HG03378 (cell line): ENCODE results near the gene INPP5A.
"Not testable (repeated sequence)": the region's sequence is repeated elsewhere in the genome, so short reads cannot be mapped to it uniquely, and the experiment has no call there.

Experiments used
- ATAC-seq: cut with Tn5 transposase; IDR thresholded peaks from one replicate; pipeline ENCODE4 v1.9.1; 2021; ENCODE audit warnings: mild to moderate bottlenecking, moderate library complexity; ENCODE audit not compliant: unreplicated experiment

INPP5A gene

GRCh38 chr10:132503581-132504421 lies 33.8 kb upstream of the INPP5A start:
- ATAC-seq = no peak

- ATAC-seq = no peak
These were observed 32.9 kb upstream of the INPP5A start for GRCh38 chr10:132504501-132505272.

DNA sequence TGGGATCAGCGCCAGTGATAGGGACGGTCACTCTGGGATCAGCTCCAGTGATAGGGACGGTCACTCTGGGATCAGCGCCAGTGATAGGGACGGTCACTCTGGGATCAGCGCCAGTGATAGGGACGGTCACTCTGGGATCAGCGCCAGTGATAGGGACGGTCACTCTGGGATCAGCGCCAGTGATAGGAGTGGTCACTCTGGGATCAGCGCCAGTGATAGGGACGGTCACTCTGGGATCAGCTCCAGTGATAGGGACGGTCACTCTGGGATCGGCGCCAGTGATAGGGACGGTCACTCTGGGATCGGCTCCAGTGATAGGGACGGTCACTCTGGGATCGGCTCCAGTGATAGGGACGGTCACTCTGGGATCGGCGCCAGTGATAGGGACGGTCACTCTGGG lies 32.0 kb upstream of the INPP5A start:
- not testable (repeated sequence) for ATAC-seq

DNA sequence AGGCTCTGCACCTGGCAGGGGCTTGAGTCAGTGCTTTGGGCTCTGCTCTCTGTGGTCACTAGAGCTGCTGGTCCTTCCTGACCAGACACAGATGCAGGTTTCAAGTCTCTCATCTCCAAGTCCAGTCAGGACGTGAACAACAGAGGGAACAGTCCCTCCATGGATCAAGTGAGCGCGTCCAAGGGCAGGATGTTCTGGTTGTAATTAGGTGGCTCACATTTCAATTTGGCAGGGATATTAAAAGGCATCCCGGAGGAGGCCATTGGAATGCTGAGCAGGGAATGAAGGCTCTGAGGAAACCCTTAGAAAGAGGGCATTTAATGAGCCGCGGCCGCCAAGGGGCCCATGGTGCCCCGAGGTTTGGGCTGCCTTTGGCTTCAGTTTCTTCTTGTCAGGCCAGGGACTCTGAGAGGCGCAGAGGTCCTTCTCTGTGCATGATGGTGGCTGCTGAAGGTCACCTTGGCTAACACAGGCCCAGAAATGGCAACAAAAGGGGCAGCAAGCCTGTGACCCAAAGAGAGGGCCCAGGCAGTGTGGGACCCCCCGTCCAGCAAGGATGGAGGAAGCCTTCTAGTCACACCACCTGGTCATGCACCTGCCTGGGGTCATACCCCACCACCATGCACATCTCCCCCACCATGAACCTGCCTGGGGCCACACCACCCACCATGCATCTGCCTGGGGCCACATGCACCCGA lies 30.7 kb upstream of the INPP5A start:
- ATAC-seq = no peak

DNA sequence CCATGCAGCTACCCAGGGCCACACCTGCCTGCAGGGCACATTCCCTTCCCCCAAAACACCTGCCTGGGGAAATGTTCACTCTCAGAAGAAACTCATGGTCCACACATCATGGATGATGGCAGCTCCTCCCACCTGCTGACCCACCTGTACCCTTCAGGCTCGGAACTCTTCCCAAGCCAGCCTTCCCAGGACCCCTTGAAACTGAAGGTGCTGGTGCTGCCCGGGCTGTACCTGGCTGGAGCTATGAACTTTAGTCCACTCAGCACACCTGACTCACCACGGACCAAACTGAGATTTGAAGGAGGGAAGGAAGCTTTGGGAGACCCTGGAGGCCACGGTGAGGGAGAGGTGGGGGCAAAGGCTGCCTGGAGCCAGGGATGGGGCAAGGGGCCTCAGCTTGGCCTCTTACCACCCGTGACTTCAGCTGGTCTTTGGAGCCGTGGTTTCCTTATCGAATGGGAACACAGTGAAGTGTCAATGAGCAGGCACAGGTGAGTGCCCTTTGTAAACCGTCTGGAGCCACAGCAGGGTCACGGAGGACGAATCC lies 30.1 kb upstream of the INPP5A start:
- ATAC-seq = no peak

- no peak for ATAC-seq
These were observed 29.6 kb upstream of the INPP5A start for GRCh38 chr10:132507956-132508490.

DNA sequence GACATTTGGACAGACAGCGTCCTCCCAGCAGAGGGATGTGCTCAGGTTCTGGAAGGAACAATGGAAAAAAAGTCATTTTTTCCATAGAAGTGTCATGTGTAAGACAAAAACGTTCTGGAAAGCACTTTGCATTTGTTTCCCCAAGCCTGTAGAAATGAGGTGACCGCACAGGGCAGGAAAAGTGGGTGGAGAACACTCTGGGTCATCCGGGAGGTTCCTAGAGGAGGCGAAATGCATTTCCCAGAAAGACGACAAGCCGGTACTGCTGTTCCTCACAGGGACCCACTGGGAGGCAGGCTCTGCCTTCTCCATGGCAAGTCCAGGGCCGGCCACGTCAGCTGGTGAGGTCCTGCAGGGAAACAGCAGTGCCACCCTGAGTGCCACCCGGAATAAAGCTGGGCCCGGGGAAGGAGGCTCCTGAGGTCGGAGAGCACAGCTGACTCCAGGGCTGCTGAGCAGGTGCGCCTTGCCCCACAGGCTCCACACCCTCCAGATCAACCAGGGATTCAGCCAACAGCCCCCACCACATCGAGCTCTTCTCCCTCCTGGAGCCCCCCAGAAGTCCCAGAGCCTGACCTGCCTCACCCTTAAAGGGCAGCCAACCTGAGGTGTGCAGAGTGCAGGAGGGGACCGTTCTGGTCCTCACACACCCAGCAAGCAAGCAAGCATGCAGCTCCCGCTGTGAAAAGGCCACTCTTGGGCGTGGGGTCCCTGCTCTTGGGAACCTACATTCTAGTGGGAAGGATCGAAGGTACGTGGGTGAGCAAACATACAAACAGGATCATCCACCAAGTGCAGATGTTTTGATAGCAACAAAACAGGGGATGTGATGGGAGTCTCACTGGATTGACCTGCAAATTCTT lies 28.8 kb upstream of the INPP5A start:
- ATAC-seq = no peak

GRCh38 chr10:132509506-132510173 lies 27.9 kb upstream of the INPP5A start:
- no peak for ATAC-seq

GRCh38 chr10:132510174-132510611 lies 27.4 kb upstream of the INPP5A start:
- no peak for ATAC-seq

DNA sequence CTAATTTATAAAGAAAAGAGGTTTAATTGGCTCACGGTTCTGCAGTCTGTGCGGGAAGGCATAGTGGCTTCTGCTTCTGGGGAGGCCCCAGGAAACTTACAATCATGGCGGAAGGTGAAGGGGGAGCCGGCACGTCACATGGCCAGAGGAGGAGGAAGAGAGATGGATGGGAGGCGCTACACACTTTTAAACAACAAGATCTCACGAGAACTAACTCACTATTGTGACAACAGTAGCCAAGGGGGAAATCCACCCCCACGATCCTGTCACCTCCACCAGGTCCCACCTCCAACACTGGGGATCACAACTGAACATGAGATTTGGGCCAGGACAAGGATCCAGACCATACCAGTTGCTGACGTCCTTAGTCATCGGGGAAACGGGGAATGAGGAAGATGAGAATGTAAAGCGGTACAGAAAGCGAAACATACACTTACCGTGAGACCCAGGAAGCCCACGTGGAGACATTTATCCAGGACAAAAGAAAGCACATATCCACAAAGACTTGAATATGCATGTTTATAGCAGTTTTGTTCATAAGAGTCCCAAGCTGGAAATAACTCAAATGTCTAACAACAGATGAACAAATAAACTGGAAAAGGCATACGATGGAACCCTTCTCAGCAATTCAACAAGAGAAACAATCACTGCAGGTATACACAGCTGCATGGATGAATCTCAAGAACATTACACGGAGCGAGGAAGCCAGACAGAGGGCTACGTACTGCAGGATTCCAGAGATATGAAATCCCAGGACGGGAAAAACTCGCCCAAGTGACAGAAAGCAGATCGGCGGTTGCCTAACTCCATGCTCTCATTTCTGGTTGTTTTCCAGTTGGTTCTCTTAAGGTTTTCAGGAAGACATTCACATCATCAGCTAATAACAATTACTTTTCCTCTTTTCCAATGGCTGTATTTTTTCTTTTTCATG lies 26.2 kb upstream of the INPP5A start:
- ATAC-seq = no peak

- ATAC-seq = no peak
These were observed 25.5 kb upstream of the INPP5A start for GRCh38 chr10:132512052-132512442.

GRCh38 chr10:132512693-132513345 lies 24.8 kb upstream of the INPP5A start:
- ATAC-seq = no peak

- ATAC-seq = no peak
These were observed 22.6 kb upstream of the INPP5A start for GRCh38 chr10:132514821-132515520.

DNA sequence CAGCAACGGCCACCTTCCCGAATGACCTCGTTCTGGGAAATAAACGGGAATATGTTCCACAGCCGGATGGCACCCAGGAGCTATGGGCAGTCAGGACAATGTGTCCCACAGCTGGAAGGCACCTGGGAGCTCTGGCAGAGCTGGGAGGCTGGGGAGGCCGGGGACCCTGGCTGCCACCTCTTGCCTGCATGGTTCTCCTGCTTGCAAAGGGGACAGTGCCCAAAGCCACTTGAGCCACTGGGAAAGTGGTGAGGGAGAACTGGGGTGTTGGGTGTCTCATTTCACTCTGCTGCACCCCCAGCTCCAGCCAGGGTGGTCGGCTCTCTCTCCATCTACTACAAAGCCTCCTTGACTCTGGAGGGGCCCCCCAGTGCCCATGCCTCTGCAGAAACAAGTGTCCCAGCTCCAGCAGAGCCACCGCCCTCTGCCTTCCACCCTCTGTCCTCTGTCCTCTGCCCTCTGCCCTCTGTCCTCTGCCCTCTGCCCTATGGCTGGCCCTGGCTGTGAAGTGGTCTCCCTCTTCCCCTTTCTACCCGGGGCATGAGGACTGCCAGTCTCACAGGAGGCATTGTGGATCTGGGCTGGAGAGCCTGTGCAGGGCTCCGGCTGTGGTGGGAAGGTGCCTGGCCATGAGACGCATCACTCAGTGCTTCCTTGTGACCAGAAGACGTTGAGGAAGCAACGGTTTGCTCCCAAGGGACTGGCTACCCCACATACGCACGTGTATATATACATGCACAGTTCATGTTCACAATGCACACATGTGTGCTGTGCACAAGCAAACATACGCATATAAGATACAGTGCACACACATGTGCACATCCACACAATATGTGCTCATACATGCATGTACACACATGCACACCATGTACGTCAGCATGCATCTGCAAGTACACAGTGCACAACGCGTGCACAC lies 21.5 kb upstream of the INPP5A start:
- no peak for ATAC-seq

DNA sequence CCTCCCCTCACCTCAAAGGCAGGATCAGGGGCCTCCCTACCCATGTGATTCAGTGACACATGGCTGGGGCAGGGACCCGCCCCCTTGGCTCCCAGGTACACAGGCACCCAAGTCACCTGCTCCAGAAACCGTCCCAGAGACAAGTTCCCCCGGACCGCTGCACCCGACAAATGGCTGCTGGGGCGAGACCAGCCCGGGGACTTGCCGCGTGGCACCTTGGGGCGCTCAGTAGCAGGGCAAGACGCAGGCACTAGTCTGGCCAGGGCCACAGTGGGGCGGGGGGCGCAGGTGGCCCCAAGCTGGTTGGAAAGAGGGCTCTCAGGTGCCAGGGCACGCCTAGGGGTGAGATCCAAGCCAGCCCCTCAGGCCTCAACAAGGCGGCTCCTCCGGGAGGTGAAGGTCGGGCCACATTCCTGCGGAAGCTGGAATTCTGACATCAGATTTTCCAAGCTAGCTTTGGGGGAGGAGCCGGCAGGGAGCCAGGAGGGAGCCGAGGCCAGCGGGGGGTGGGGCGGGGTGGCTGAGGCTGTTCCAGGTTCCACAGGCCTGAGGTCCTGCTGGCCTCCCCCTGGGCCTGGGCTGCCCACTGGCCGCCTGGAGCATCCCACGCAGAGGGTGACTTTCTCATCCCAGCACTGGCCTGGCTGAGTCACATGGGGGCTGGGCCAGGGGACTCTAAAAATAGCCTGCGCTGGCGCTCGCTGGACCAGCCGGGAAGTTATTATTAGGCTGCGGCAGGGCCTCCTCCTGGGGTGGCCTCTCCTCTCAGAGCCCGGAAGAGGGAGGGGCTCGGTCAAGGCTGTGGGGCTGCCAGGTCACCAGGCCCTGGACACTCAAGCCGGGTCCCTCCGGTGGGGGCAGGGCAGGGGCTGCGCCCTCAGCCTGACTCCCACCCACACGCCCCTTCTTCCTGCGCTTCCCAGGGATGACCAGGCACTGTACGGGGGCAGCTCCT lies 20.5 kb upstream of the INPP5A start:
- no peak for ATAC-seq
